Measurements from ENCODE around the gene PLCB4.

The PLCB4 gene

DNA sequence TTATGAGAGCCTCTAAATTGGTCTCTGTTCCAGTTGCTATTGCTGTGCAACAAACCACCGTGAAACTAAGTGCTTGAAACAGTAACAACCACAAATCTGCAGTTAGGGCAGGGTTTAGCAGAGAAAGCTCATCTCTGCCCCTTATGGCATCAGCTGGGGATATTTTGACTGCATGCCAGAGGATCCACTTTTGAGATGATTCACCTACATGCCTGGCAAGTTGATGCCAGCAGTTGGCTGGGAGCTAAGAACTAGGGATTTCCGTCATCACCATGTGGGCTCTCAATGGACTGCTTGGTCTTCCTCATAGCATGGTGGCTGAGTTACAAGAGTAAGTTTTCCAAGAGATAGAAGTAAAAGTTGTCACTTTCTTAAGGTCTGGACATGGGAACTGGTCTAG is 35.1 kb downstream of the PLCB4 start:
- DNase-seq (ENCODE audit: low spot score), result no peak

DNA sequence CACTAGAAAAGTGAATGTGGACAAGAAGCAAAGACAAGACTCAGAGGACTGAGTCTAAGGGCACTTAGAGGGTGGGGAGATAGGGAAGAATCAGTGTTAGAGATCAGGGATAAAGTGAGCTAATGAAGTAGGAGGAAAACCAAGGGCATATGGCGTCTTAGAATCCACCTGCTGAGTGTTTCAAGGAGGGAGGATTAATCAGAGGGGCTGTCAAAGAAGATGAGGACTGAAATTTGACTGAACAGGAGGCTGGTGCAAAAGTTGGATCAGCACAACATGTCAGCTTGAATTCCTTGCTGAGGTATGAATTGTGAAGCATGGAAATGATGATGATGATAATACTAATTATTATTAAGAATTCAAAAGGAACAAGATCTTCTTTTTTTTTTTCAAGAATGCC is 39.4 kb downstream of the PLCB4 start:
- DNase-seq (ENCODE audit: low spot score), result no peak

DNA sequence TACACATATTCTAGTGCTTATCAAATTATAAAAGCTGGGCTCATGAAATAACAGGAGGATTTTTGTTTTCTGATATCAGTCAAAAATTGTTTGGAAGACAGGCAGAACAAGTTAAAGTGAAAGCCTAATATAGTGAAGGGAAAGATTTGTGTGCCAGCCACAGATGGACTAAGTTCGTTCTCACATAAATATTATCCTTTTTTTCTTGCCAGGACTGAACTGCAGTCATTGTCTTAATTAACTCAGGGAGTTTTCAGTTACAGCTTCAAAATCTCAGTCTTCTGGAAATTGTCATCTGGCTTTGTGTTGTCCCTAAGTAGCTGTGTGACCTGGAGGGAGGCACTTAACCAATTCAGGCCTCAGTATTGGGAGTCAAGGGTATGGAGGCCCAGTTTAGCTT is 40.7 kb downstream of the PLCB4 start:
- no peak for DNase-seq (ENCODE audit: low spot score)

- no peak for DNase-seq (ENCODE audit: low spot score)
Observed at GRCh38 chr20:9110365-9110764, 41.5 kb downstream of the PLCB4 start.

GRCh38 chr20:9110916-9111432 is 42.1 kb downstream of the PLCB4 start:
- DNase-seq (ENCODE audit: low spot score), result no peak

GRCh38 chr20:9112541-9113515 is 43.9 kb downstream of the PLCB4 start:
- no peak for DNase-seq (ENCODE audit: low spot score)

- no peak for DNase-seq (ENCODE audit: low spot score)
Observed at GRCh38 chr20:9114709-9115108, 45.8 kb downstream of the PLCB4 start.

GRCh38 chr20:9117548-9117947 is 48.7 kb downstream of the PLCB4 start:
- DNase-seq (ENCODE audit: low spot score), result no peak

DNA sequence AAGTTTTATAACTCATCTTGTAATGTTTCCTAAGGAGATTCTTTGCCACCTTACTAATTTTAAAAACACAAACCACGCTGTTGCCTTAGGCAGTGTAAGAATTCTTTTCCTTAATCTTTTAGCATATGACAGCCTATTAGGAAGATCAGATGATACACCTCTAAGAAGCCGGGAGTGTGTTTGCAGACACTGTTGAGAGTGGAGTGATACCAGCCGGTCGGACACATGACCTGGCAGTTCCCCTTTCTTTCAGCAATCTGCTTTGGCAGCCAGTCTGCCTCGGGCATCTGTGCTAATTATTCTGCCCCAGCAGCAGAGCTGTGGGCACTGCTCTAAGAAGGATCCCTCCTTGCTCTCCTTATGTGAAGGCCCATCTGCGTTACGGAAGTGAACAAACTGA is 50.9 kb downstream of the PLCB4 start:
- peak; percentile 37 for DNase-seq (ENCODE audit: low spot score)

- DNase-seq (ENCODE audit: low spot score), result no peak
Observed at GRCh38 chr20:9121211-9121610, 52.3 kb downstream of the PLCB4 start.

DNA sequence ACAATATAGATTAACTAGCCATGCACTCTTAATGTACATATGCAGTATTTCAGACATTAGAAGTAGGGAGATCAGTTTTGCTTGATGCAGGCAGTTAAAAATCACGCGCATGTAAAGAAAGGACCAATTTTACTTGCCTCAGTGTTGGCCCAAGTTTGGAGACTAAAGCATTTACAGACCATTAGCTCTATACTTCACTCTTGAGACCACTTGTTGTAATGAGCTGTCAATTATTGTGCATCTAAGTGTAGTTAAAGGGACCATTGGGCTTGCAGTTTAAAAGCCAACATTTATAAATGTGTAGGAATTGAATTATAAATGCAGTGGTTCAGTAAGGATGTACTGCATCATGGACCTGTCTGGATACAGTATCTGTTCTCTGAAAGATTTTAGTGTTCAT is 53.7 kb downstream of the PLCB4 start:
- no peak for DNase-seq (ENCODE audit: low spot score)

GRCh38 chr20:9126527-9126926 is 57.6 kb downstream of the PLCB4 start:
- no peak for DNase-seq (ENCODE audit: low spot score)

- no peak for DNase-seq (ENCODE audit: low spot score)
Observed at GRCh38 chr20:9128568-9128967, 59.7 kb downstream of the PLCB4 start.

GRCh38 chr20:9129756-9130155 is 60.9 kb downstream of the PLCB4 start:
- DNase-seq (ENCODE audit: low spot score), result no peak

- DNase-seq (ENCODE audit: low spot score), result no peak
Observed at GRCh38 chr20:9130521-9130920, 61.6 kb downstream of the PLCB4 start.

DNA sequence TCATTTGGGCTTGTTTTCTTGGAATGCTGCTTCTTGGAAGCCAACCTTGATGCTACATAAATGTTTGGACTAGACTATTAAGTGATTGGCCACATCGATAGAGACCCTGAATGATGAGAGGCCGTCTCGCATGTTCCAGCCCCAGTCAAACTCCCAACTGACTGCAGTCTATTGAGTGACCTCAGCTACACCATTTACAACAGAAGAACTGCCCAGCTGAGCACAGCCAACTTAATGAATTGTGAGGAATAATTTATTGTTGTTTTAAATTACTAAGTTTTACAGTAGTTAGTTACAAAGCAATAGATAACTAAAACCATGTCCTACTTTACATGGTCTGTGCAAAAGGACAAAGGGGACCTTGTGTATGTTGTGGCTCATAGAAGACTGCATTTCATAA is 63.0 kb downstream of the PLCB4 start:
- no peak for DNase-seq (ENCODE audit: low spot score)

DNA sequence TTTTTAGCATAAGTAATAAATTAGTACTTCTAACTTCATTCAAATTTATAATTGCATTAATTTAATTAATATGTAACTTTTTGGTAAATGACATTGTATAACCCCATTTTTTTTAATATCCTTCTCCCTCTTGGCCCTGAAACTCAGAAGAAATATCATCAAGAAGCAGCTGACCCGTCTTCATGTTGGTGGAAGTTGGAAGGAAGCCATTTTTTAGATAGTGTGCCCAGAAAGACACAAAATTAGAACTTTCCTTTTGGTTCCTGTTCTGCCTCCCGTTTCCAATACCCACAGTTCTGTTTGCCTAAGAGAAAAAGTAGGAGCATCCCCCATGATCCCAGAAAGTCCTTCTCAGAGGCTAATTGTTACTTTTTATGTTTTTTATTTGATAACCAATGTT is 65.5 kb downstream of the PLCB4 start:
- DNase-seq (ENCODE audit: low spot score), result no peak

DNA sequence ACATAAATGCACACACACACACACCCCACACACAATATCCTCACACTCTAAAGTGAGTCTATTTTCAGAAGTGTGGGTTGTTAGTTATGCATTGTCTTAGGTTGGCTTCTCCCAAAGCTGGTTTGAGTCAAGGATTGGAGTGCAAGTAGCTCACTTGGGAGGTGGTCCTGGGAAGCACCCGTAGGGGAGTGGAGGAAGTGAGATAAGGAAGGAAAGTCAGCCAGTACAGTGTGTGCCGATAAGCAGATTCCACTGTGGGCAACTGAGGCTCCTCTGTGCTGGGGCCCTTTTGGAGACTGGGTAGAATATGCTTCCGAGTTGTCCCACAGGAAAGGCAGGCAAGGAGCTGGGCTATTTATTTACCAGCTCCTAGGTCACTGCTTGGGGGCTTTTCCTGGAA is 67.2 kb downstream of the PLCB4 start:
- no peak for DNase-seq (ENCODE audit: low spot score)

- DNase-seq (ENCODE audit: low spot score), result no peak
Observed at GRCh38 chr20:9137001-9137400, 68.1 kb downstream of the PLCB4 start.

DNA sequence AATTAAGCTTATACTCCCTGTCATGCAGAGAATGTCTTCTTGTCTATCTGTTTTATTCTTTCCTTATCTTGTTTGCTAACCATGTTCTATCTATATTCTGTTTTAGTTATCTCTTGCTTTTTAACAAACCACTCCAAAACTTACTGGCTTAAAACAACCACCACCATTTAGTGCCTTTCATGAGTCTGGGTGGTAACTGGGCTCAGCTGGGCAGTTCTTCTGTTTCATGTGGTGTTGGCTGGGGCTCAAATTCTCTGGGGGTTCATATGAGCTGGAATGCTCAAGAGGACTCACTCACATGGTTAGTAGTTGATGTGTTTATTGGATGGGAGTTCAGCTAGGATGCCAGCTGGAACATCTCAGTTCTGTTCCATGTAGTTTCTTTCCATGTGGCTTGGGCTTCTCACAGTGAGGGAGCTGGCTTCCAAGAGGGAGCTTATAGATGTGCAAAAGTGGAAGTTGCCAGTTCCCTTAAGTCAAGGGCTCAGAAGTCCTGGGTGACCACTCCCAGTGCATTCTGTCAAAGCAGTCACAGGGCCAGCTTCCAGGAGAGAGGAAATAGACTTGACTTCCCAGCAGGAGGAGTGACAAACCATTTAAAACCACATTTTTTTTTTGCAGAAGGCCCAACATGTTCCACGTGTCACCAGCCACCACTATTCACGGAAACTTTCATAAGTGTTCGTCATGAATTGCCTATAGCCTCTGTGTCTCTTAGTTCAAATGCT is 70.4 kb downstream of the PLCB4 start:
- DNase-seq (ENCODE audit: low spot score), result no peak

DNA sequence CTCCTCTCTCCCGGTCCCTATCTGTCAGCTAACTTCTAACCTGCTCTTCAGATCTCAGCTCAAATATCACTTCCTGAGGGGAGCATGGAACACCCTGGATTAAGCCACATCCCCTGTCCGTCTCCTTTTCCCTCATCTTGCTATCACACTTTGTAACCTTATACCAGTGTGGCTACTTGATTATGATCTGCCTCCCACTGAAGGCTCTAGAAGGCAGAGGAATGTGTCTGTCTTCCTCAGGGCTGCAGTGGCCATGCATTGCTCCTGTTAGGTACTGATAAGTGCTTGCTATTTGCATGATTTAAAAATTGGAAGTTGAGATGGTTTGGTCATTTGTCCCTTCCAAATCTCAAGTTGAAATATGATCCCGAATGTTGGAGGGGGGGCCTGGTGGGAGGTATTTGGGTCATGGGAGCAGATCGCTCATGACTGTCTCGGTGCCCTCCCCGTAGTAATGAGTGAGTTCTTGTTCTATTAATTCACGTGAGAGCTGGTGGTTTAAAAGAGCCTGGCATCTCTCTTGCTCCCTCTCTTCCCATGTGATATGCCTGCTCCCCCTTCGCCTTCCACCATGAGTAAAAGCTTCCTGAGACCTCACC is 71.4 kb downstream of the PLCB4 start:
- no peak for DNase-seq (ENCODE audit: low spot score)

- no peak for DNase-seq (ENCODE audit: low spot score)
Observed at GRCh38 chr20:9141070-9141469, 72.2 kb downstream of the PLCB4 start.

DNA sequence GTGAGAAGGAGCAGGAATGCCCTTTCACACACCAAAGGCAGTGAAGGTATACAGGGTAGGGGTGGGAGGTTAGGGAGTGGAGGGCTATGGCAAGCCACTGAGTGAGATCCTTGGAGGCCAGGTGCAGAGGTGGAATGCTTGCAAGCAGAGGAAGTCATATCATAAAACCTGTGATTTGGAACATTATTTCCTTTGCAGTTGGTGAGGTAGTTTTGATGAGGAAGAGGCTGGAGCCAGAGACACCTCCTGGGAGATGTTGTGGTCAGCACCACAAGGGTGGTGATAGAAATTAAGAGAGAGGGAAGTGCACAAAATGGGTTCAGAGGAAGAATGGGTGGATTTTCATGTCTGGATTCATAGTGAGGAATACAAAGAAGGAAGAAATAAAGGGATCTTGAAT is 73.0 kb downstream of the PLCB4 start:
- DNase-seq (ENCODE audit: low spot score), result no peak

Data from globus pallidus (tissue), 1 donor.